NCI-H146 treated with DMSO at 0.1 percent for 48 hours (cell line): ENCODE measurements around the gene SIVA1.

Experiments used
- DNase-seq: peaks from one replicate; lab custom pipeline; 2025; ENCODE audit not compliant: unreplicated experiment; lab: John Stamatoyannopoulos, UW

The SIVA1 gene

GRCh38 chr14:104806625-104807465 lies 53.9 kb downstream of the SIVA1 start:
- no peak for DNase-seq

GRCh38 chr14:104808456-104808855 lies 55.5 kb downstream of the SIVA1 start:
- no peak for DNase-seq
